Measurements from ENCODE around the gene FAM228B. TPM values are rescaled to one million over a fixed set of nuclear protein-coding genes. Genes with fewer than 3 reads are reported as not detected.

The FAM228B gene
- polyA plus RNA-seq, 1 donor (not counting 4 experiments of a cell fraction or from before 2014, with no cell fraction given): 2.0 TPM

DNA sequence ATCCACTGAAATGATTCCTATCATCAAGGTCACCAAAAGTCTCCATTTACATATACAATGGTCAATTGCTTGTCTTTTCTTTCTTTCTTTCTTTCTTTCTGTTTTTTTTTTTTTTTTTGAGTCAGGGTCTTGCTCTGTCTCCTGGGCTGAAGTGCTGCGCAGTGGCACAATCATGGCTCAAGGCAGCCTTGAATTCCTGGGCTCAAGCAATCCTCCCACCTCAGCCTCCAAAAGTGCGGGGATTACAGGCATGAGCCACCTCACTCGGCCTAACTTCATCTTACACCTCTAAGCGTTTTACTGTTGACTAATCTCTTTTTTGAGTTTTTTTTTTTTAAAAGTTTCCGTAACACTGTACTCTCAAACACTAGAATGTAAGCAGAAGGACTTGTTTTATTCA is 48.0 kb upstream of the FAM228B start:
- Histone ChIP-seq H3K4me1 (ENCODE audit: control insufficient read depth, extremely low read depth, insufficient read depth, low read length) (peaks cover 7% of the 10 kb centered on the region), H3K36me3 (ENCODE audit: control insufficient read depth in 2 of 2, extremely low read depth in 1 of 2, insufficient read depth in 2 of 2, low read length in 2 of 2) (peaks cover 6 to 12% of the 10 kb centered on the region in 2 experiments), H3K27me3 (ENCODE audit: control insufficient read depth, extremely low read depth, insufficient read depth, low read length) (no peaks in the 10 kb centered on the region), H3K4me2 (ENCODE audit: control insufficient read depth, extremely low read depth, insufficient read depth, low read depth, low read length) (peak overlapping the region; percentile 60), H3K9me3 (ENCODE audit: control insufficient read depth, low read depth, low read length) (no peaks in the 10 kb centered on the region), H3K9me1 (ENCODE audit: control insufficient read depth, extremely low read depth, insufficient read depth, low read length) (no peaks in the 10 kb centered on the region), H3K4me3 (ENCODE audit: control insufficient read depth in 2 of 3, extremely low read depth in 1 of 3, insufficient read depth in 2 of 3, low read depth in 1 of 3, low read length in 3 of 3) (peak overlapping the region; percentile 67 to 82 (median 74)), H3K9ac (ENCODE audit: control insufficient read depth, extremely low read depth, insufficient read depth, low read length) (peak overlapping the region; percentile 93), H3K27ac (ENCODE audit: control insufficient read depth, insufficient read depth, low read length) (peak overlapping the region; percentile 77), H3K79me2 (ENCODE audit: control insufficient read depth, insufficient read depth, low read length) (peaks cover 45% of the 10 kb centered on the region), H4K20me1 (ENCODE audit: control insufficient read depth, extremely low read depth, insufficient read depth, low read length) (peaks cover 4% of the 10 kb centered on the region), H2AFZ (ENCODE audit: control insufficient read depth, low read length) (no peak overlapping the region)
- TF ChIP-seq EZH2 (IDR thresholded peaks at IDR 0.05; ENCODE audit: low read length): no peak
- TF ChIP-seq, protein P1, sequence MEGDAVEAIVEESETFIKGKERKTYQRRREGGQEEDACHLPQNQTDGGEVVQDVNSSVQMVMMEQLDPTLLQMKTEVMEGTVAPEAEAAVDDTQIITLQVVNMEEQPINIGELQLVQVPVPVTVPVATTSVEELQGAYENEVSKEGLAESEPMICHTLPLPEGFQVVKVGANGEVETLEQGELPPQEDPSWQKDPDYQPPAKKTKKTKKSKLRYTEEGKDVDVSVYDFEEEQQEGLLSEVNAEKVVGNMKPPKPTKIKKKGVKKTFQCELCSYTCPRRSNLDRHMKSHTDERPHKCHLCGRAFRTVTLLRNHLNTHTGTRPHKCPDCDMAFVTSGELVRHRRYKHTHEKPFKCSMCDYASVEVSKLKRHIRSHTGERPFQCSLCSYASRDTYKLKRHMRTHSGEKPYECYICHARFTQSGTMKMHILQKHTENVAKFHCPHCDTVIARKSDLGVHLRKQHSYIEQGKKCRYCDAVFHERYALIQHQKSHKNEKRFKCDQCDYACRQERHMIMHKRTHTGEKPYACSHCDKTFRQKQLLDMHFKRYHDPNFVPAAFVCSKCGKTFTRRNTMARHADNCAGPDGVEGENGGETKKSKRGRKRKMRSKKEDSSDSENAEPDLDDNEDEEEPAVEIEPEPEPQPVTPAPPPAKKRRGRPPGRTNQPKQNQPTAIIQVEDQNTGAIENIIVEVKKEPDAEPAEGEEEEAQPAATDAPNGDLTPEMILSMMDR (optimal IDR thresholded peaks at IDR 0.05 in 1 of 3, IDR thresholded peaks at IDR 0.05 in 1 of 3, conservative IDR thresholded peaks at IDR 0.05 in 1 of 3; ENCODE audit: extremely low read depth in 1 of 3, insufficient read depth in 2 of 3, low read length in 3 of 3): no peak
- no peak for DNase-seq (ENCODE audit: low read depth, low spot score)
- dilution Hi-C loops (cut with MboI; ENCODE audit: extremely low pct_ligation_motif_present, low sequenced_read_pairs): no loop called here
- FAIRE-seq: no peak

DNA sequence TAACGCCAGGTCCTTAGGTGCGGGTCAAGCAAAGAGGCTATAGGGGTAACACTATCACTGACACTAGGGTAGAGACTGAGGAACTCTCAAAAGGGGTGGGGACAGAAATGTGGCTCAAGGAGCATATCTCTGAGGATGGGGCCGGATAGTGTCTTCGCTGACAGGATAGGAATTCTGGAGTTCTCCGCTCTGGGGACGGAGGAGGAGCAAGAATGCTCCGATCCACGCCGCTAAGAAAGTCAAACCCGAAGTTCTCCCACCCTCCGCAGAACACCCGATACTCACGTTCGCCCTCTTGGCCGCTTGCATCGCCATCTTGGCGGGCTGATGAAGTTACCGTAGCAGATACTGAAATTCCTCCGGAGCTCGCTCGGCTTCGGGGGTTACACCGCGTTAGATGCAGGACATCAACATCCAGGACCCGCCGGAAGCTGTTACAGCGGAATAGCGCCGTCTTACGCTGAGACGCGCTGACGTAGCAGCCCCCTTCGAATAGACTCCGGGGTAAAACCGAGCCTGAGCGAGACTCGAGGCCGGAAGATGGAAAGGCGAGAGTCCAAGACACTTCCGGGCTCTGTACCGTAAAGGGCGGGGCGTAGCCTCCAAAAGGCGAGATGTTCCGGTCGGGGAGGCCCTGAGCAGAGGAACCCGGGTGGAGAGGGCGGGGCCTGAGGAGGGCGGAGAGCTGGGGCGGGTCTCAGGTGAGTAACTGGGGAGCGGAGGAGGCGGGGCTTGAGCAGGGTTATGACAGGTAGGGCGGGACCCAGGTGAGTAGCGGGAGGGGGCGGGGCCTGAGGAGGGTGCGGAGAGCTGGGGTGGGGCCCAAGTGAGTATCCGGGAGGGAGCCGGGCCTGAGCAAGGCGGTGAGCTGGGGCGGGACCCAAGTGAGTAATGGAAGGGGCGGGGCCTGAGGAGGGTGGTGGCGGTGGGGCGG is 47.1 kb upstream of the FAM228B start, which contains the start of gene SF3B6:
SF3B6 (minus strand) TSS at position 412 of the 934 bp plus-strand sequence; CDS start at position 315, 97 bp downstream.
- FAIRE-seq (peak; percentile 80), DNase-seq (ENCODE audit: low read depth, low spot score) (peak; percentile 98)
- Histone ChIP-seq H3K27me3 (ENCODE audit: control insufficient read depth, extremely low read depth, insufficient read depth, low read length) (no peaks in the 10 kb centered on the region), H4K20me1 (ENCODE audit: control insufficient read depth, extremely low read depth, insufficient read depth, low read length) (peaks cover 4% of the 10 kb centered on the region), H3K4me2 (ENCODE audit: control insufficient read depth, extremely low read depth, insufficient read depth, low read depth, low read length) (peak within 1 kb of the TSS; percentile 74), H3K36me3 (ENCODE audit: control insufficient read depth in 2 of 2, extremely low read depth in 1 of 2, insufficient read depth in 2 of 2, low read length in 2 of 2) (peaks cover 10% of the 10 kb centered on the region in 2 experiments), H2AFZ (ENCODE audit: control insufficient read depth, low read length) (peak within 1 kb of the TSS; percentile 93), H3K4me1 (ENCODE audit: control insufficient read depth, extremely low read depth, insufficient read depth, low read length) (peaks cover 7% of the 10 kb centered on the region), H3K9me1 (ENCODE audit: control insufficient read depth, extremely low read depth, insufficient read depth, low read length) (no peaks in the 10 kb centered on the region), H3K9ac (ENCODE audit: control insufficient read depth, extremely low read depth, insufficient read depth, low read length) (peak within 1 kb of the TSS; percentile 93), H3K27ac (ENCODE audit: control insufficient read depth, insufficient read depth, low read length) (peak within 1 kb of the TSS; percentile 93), H3K79me2 (ENCODE audit: control insufficient read depth, insufficient read depth, low read length) (peaks cover 38% of the 10 kb centered on the region), H3K9me3 (ENCODE audit: control insufficient read depth, low read depth, low read length) (no peaks in the 10 kb centered on the region), H3K4me3 (ENCODE audit: control insufficient read depth in 2 of 3, extremely low read depth in 1 of 3, insufficient read depth in 2 of 3, low read depth in 1 of 3, low read length in 3 of 3) (peak within 1 kb of the TSS; percentile 67 to 84 (median 82))
- TF ChIP-seq, protein P1 (optimal IDR thresholded peaks at IDR 0.05 in 1 of 3, IDR thresholded peaks at IDR 0.05 in 1 of 3, conservative IDR thresholded peaks at IDR 0.05 in 1 of 3; ENCODE audit: extremely low read depth in 1 of 3, insufficient read depth in 2 of 3, low read length in 3 of 3): no peak
- no peak for TF ChIP-seq EZH2 (IDR thresholded peaks at IDR 0.05; ENCODE audit: low read length)
- dilution Hi-C loops (cut with MboI; ENCODE audit: extremely low pct_ligation_motif_present, low sequenced_read_pairs): no loop called here

All from keratinocyte (primary cell).